ENCODE results near the gene ADAMTS17.
"Not testable (repeated sequence)": the region's sequence is repeated elsewhere in the genome, so short reads cannot be mapped to it uniquely, and the experiment has no call there.

ADAMTS17 gene

GRCh38 chr15:100107151-100107550, 234.6 kb downstream of the ADAMTS17 start:
- no peak for DNase-seq

GRCh38 chr15:100106732-100107131, 235.0 kb downstream of the ADAMTS17 start:
- no peak for DNase-seq

GRCh38 chr15:100105101-100105500, 236.7 kb downstream of the ADAMTS17 start:
- no peak for DNase-seq

- DNase-seq = no peak
Observed at GRCh38 chr15:100104245-100104644, 237.5 kb downstream of the ADAMTS17 start.

- no peak for DNase-seq
Observed at GRCh38 chr15:100103828-100104227, 237.9 kb downstream of the ADAMTS17 start.

- DNase-seq = no peak
Observed at GRCh38 chr15:100101426-100102089, 240.2 kb downstream of the ADAMTS17 start.

GRCh38 chr15:100100926-100101325, 240.8 kb downstream of the ADAMTS17 start:
- DNase-seq = no peak

GRCh38 chr15:100099976-100100375, 241.8 kb downstream of the ADAMTS17 start:
- DNase-seq = no peak

GRCh38 chr15:100098705-100099104, 243.1 kb downstream of the ADAMTS17 start:
- DNase-seq = no peak

GRCh38 chr15:100097342-100098127, 244.2 kb downstream of the ADAMTS17 start:
- no peak for DNase-seq

- no peak for DNase-seq
Observed at GRCh38 chr15:100096700-100097099, 245.1 kb downstream of the ADAMTS17 start.

GRCh38 chr15:100096248-100096600, 245.6 kb downstream of the ADAMTS17 start:
- DNase-seq = no peak

GRCh38 chr15:100095541-100096247, 246.1 kb downstream of the ADAMTS17 start:
- DNase-seq = no peak

GRCh38 chr15:100094127-100094510, 247.7 kb downstream of the ADAMTS17 start:
- no peak for DNase-seq

- DNase-seq = no peak
Observed at GRCh38 chr15:100093211-100094126, 248.3 kb downstream of the ADAMTS17 start.

- no peak for DNase-seq
Observed at GRCh38 chr15:100092034-100092433, 249.7 kb downstream of the ADAMTS17 start.

- DNase-seq = no peak
Observed at GRCh38 chr15:100090411-100090810, 251.4 kb downstream of the ADAMTS17 start.

- DNase-seq = not testable (repeated sequence)
Observed at GRCh38 chr15:100084042-100084821, 257.5 kb downstream of the ADAMTS17 start.

- no peak for DNase-seq
Observed at GRCh38 chr15:100083572-100083971, 258.2 kb downstream of the ADAMTS17 start.

GRCh38 chr15:100082761-100083402, 258.9 kb downstream of the ADAMTS17 start:
- no peak for DNase-seq

GRCh38 chr15:100081454-100081853, 260.3 kb downstream of the ADAMTS17 start:
- DNase-seq = no peak
